H1 (cell line): ENCODE data around the gene AOPEP. TPM values are rescaled to one million over a fixed set of nuclear protein-coding genes. Genes with fewer than 3 reads are reported as not detected.

Source experiments
- CTCF ChIA-PET: fragments of 300-600 bp; sonication (Branson Sonifier 250); formaldehyde crosslinking; loops from one replicate; lab custom pipeline; 2021; ENCODE audit not compliant: partially characterized antibody; lab: Charles Lee
- POLR2A ChIA-PET: fragments of 300-600 bp; sonication (Branson Sonifier 250); formaldehyde crosslinking; loops from one replicate; lab custom pipeline; 2021; ENCODE audit warnings: inconsistent platforms; ENCODE audit not compliant: partially characterized antibody; lab: Charles Lee
- DNase-seq, 2 experiments: peaks; one replicate each; pipeline versions ENCODE4 v3.0.0 to v3.0.0-alpha.2; 2010 to 2022; ENCODE audit warnings: low spot score in 2 of 2, low read depth in 1 of 2, mixed read lengths in 1 of 2
- FAIRE-seq: peaks from 2 replicates; lab custom pipeline; 2011; peaks lifted over from hg19 to GRCh38; lab: Jason Lieb, UNC
- H2AFZ ChIP-seq: 2 replicates; pipeline ENCODE4 v1.8.1; 2012; ENCODE audit warnings: low read length, inconsistent platforms
- H2AK5ac ChIP-seq: 2 replicates; pipeline ENCODE4 v1.6.1; 2013; ENCODE audit warnings: low read depth, low read length
- H2BK120ac ChIP-seq: replicated peaks from 2 replicates; pipeline ENCODE3; 2013; ENCODE audit warnings: low read depth, low read length, inconsistent platforms
- H2BK12ac ChIP-seq: 2 replicates; pipeline ENCODE4 v1.6.1; 2013; ENCODE audit warnings: low read depth, low read length
- H2BK15ac ChIP-seq: 2 replicates; pipeline ENCODE4 v1.6.1; 2013; ENCODE audit warnings: low read length
- H2BK20ac ChIP-seq: 2 replicates; pipeline ENCODE4 v1.6.1; 2013; ENCODE audit warnings: low read length
- H2BK5ac ChIP-seq: 2 replicates; pipeline ENCODE4 v1.6.1; 2013; ENCODE audit warnings: low read depth, low read length
- H3K14ac ChIP-seq: 2 replicates; pipeline ENCODE4 v1.6.1; 2013; ENCODE audit warnings: inconsistent platforms; ENCODE audit not compliant: insufficient read length
- H3K18ac ChIP-seq: 2 replicates; pipeline ENCODE4 v1.6.1; 2013; ENCODE audit warnings: low read length; ENCODE audit errors: extremely low read depth
- H3K23ac ChIP-seq: 2 replicates; pipeline ENCODE4 v1.6.1; 2013; ENCODE audit warnings: inconsistent platforms; ENCODE audit not compliant: insufficient read length
- H3K23me2 ChIP-seq: 2 replicates; pipeline ENCODE4 v1.6.1; 2013; ENCODE audit warnings: low read depth, low read length
- H3K27ac ChIP-seq: 2 replicates; pipeline ENCODE4 v1.6.1; 2011; ENCODE audit warnings: low read depth, low read length, inconsistent platforms
- H3K27me3 ChIP-seq, 4 experiments: replicated peaks in 1 of 4; 1 replicate in 1 of 4; 2 replicates in 3 of 4; pipeline versions ENCODE4 v1.6.1 to v1.8.1; 2011 to 2013; ENCODE audit warnings: low read length in 3 of 4, mild to moderate bottlenecking in 3 of 4, inconsistent platforms in 2 of 4, mixed read lengths in 2 of 4, moderate library complexity in 1 of 4; ENCODE audit not compliant: control insufficient read depth in 3 of 4, insufficient read depth in 3 of 4; ENCODE audit errors: extremely low read depth in 1 of 4
- H3K36me3 ChIP-seq, 4 experiments: 2 replicates each; pipeline versions ENCODE4 v1.6.1 to v1.8.1; 2011 to 2013; ENCODE audit warnings: mild to moderate bottlenecking in 4 of 4, low read length in 3 of 4, moderate library complexity in 2 of 4, control low read depth in 1 of 4, inconsistent platforms in 1 of 4; ENCODE audit not compliant: insufficient read depth in 4 of 4, control insufficient read depth in 2 of 4
- H3K4ac ChIP-seq: replicated peaks from 2 replicates; pipeline ENCODE3; 2013; ENCODE audit warnings: low read length, low read depth, mixed read lengths, inconsistent platforms; ENCODE audit not compliant: insufficient read length
- H3K4me1 ChIP-seq, 4 experiments: replicated peaks in 1 of 4; 1 replicate in 1 of 4; 2 replicates in 3 of 4; pipeline versions ENCODE4 v1.6.1 to v1.8.1; 2011 to 2013; ENCODE audit warnings: low read length in 3 of 4, inconsistent platforms in 2 of 4, mixed read lengths in 1 of 4; ENCODE audit not compliant: insufficient read depth in 4 of 4, control insufficient read depth in 3 of 4
- H3K4me2 ChIP-seq, 2 experiments: 2 replicates each; pipeline versions ENCODE4 v1.6.1 to v1.8.1; 2011 to 2013; ENCODE audit warnings: low read depth in 2 of 2, low read length in 2 of 2, control low read depth in 1 of 2, inconsistent platforms in 1 of 2, mild to moderate bottlenecking in 1 of 2; ENCODE audit not compliant: insufficient read depth in 1 of 2
- H3K4me3 ChIP-seq, 4 experiments: fragments of 200-600, 300-600 bp in 1 of 4; sonication (generic), shearing (Covaris generic), sonication (Bioruptor Twin) in 1 of 4; 2 replicates each; pipeline versions ENCODE4 v1.5.1 to v1.8.1; 2011 to 2016; ENCODE audit warnings: low read length in 4 of 4, low read depth in 3 of 4, control low read depth in 2 of 4, inconsistent platforms in 2 of 4, mild to moderate bottlenecking in 2 of 4, mixed read lengths in 1 of 4, moderate library complexity in 1 of 4; ENCODE audit not compliant: insufficient read depth in 2 of 4; ENCODE audit errors: extremely low read depth in 1 of 4
- H3K56ac ChIP-seq: replicated peaks from 2 replicates; pipeline ENCODE3; 2013; ENCODE audit warnings: low read depth, mild to moderate bottlenecking, mixed read lengths, low read length, inconsistent platforms; ENCODE audit not compliant: insufficient read length
- H3K79me1 ChIP-seq: 2 replicates; pipeline ENCODE4 v1.6.1; 2013; ENCODE audit warnings: low read depth, low read length, control low read depth
- H3K79me2 ChIP-seq, 2 experiments: 2 replicates each; pipeline versions ENCODE4 v1.6.1 to v1.8.1; 2012 to 2013; ENCODE audit warnings: low read length in 2 of 2, mild to moderate bottlenecking in 2 of 2, inconsistent platforms in 1 of 2; ENCODE audit not compliant: insufficient read depth in 2 of 2, control insufficient read depth in 1 of 2
- H3K9ac ChIP-seq, 4 experiments: replicated peaks in 1 of 4; 1 replicate in 1 of 4; 2 replicates in 3 of 4; pipeline versions ENCODE4 v1.6.1 to v1.8.1; 2011 to 2013; ENCODE audit warnings: low read depth in 3 of 4, low read length in 3 of 4, control low read depth in 2 of 4, mild to moderate bottlenecking in 2 of 4, moderate library complexity in 2 of 4, inconsistent platforms in 1 of 4; ENCODE audit errors: extremely low read depth in 1 of 4
- H3K9me3 ChIP-seq, 2 experiments: 2 replicates each; pipeline versions ENCODE4 v1.6.1 to v1.8.1; 2012 to 2013; ENCODE audit warnings: mild to moderate bottlenecking in 2 of 2, moderate library complexity in 2 of 2, control low read depth in 1 of 2, inconsistent platforms in 1 of 2, low read depth in 1 of 2, low read length in 1 of 2, mixed read lengths in 1 of 2; ENCODE audit not compliant: insufficient read depth in 2 of 2
- H4K20me1 ChIP-seq, 2 experiments: replicated peaks in 1 of 2; 2 replicates each; pipeline versions ENCODE3 to v1.8.1; 2011 to 2013; ENCODE audit warnings: inconsistent platforms in 2 of 2, low read length in 2 of 2, mild to moderate bottlenecking in 1 of 2; ENCODE audit not compliant: insufficient read depth in 2 of 2, control insufficient read depth in 1 of 2
- H4K5ac ChIP-seq: 2 replicates; pipeline ENCODE4 v1.6.1; 2013; ENCODE audit warnings: low read length, low read depth, mixed read lengths, inconsistent platforms; ENCODE audit not compliant: insufficient read length
- H4K8ac ChIP-seq: 2 replicates; pipeline ENCODE4 v1.8.0; 2013; ENCODE audit warnings: mild to moderate bottlenecking, moderate library complexity, low read length, inconsistent platforms; ENCODE audit not compliant: insufficient read depth; ENCODE audit errors: extremely low read depth
- H4K91ac ChIP-seq: replicated peaks from 2 replicates; pipeline ENCODE3; 2013; ENCODE audit warnings: low read length, mixed read lengths, inconsistent platforms; ENCODE audit not compliant: insufficient read length
- CBX8 ChIP-seq: fragments of 300-800, 300-1000 bp; sonication (generic); IDR thresholded peaks from 2 replicates; pipeline ENCODE4 v1.7.1; 2016; ENCODE audit warnings: low read depth, low read length, borderline replicate concordance
- GABPA ChIP-seq: IDR thresholded peaks from 2 replicates; pipeline ENCODE4 v1.6.1; 2011; ENCODE audit warnings: mild to moderate bottlenecking, low read length, moderate library complexity, borderline replicate concordance; ENCODE audit not compliant: insufficient read depth
- HDAC6 ChIP-seq: IDR thresholded peaks from one replicate; pipeline ENCODE4 v1.7.1; 2012; ENCODE audit warnings: low read depth, mild to moderate bottlenecking, inconsistent platforms, low read length, moderate library complexity
- JUN ChIP-seq: IDR thresholded peaks from 2 replicates; pipeline ENCODE4 v1.6.1; 2011; ENCODE audit warnings: low read depth, mild to moderate bottlenecking, improper control_type of control experiment, low read length
- KDM5A ChIP-seq: fragments of 200-600 bp; IDR thresholded peaks from 2 replicates; pipeline ENCODE4 v1.7.1; 2012; ENCODE audit warnings: mild to moderate bottlenecking, low read length, inconsistent platforms, mixed read lengths
- RXRA ChIP-seq: IDR thresholded peaks from 2 replicates; pipeline ENCODE4 v1.6.1; 2011; ENCODE audit warnings: low read depth, mild to moderate bottlenecking, low read length, moderate library complexity; ENCODE audit not compliant: insufficient read depth
- SAP30 ChIP-seq: fragments of 300-600 bp; sonication (generic); IDR thresholded peaks from 2 replicates; pipeline ENCODE4 v1.7.1; 2012; ENCODE audit warnings: low read length, moderate library complexity, mild to moderate bottlenecking, inconsistent platforms; ENCODE audit not compliant: insufficient read depth, insufficient replicate concordance
- TAF1 ChIP-seq: IDR thresholded peaks from 2 replicates; pipeline ENCODE4 v1.6.1; 2011; ENCODE audit warnings: mild to moderate bottlenecking, low read depth, low read length
- TBP ChIP-seq: IDR thresholded peaks from 2 replicates; pipeline ENCODE4 v1.6.1; 2011; ENCODE audit warnings: low read depth, low read length, improper control_type of control experiment
- WGBS, 2 experiments: shearing (Covaris generic) in 1 of 2; methylation state at CpG; one replicate each; pipeline versions ENCODE4 v1.1.6 to v1.1.7; 2013 to 2015; ENCODE audit warnings: low lambda C conversion rate in 2 of 2, mixed read lengths in 2 of 2, inconsistent platforms in 1 of 2, low coverage in 1 of 2, missing lambda C conversion rate in 1 of 2; ENCODE audit not compliant: insufficient replicate concordance in 2 of 2, insufficient coverage in 1 of 2, insufficient read length in 1 of 2; ENCODE audit errors: extremely low coverage in 1 of 2, missing lambda C conversion rate in 1 of 2; 5-methylcytosine and 5-hydroxymethylcytosine counted together
- polyA plus RNA-seq, 7 experiments: library from polyadenylated mRNA; depleted of rRNA in 3 of 7; stranded (reverse) in 5 of 7; unstranded in 2 of 7; fragments of >200 nt in 5 of 7; fragments of 200-250 nt in 2 of 7; gene quantifications; 1 replicate in 5 of 7; 2 replicates in 1 of 7; 4 replicates in 1 of 7; pipeline versions ENCODE4 v1.2.1 to v1.2.3, GENCODE V29; 2011 to 2013; ENCODE audit warnings: missing spikeins in 2 of 7, mixed read lengths in 2 of 7
- total RNA-seq: library from RNA; stranded (reverse); fragmentation: NEBNext Ultra II Directional; extraction: Animal tissue kit (Norgen Biotek cat#: 25700); gene quantifications from 2 replicates; pipeline ENCODE4 v1.2.1, GENCODE V29; 2021
- TF ChIP-seq, protein P1 (sequence below): IDR thresholded peaks from 2 replicates; pipeline ENCODE4 v1.6.1; 2011; ENCODE audit warnings: low read depth, mild to moderate bottlenecking, low read length; ENCODE audit not compliant: insufficient read depth

The AOPEP gene
- total and polyA plus RNA-seq, 2 of the 8 experiments (the other 6 are each of a cell fraction or from before 2014, with no cell fraction given), result 6.1 to 14.3 TPM

DNA sequence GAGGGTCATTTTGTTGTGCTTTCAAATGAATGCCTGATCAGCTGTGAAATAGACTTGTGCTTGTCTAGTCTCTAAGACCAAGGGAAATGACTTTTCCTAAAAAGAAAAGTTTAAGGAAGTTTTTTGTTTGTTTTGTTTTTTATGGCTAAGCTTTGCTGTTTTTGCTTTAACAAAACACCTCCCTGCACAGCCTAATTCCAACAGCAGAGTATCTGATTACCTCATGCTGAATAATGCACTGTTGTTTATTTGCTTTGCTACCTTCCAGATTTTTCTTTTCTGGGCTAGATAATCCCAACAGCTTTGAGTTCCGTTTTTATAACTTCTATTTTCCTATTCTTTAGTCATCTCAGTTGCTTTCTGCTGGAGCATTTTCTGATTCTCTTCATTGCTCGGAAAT lies 95.8 kb downstream of the AOPEP start:
- no peak overlapping the region for H3K27ac ChIP-seq
- H2BK120ac ChIP-seq, result no peak overlapping the region
- no peak overlapping the region for H3K4me2 ChIP-seq
- H3K79me2 ChIP-seq, result no peaks in the 10 kb centered on the region
- H3K27me3 ChIP-seq, result peaks cover 0 to 16% (median 2%) of the 10 kb centered on the region in 4 experiments; a peak in 4 of 7 replicates
- H3K23me2 ChIP-seq, result no peaks in the 10 kb centered on the region; the same call in 1 of the 2 replicates
- H3K36me3 ChIP-seq, result no peaks in the 10 kb centered on the region; a peak in 2 of 8 replicates
- H2BK12ac ChIP-seq, result no peak overlapping the region
- H3K4me3 ChIP-seq, result no peak overlapping the region
- no peak overlapping the region for H3K9ac ChIP-seq
- no peak overlapping the region for H3K18ac ChIP-seq
- no peak overlapping the region for H4K91ac ChIP-seq
- FAIRE-seq, result no peak
- H4K20me1 ChIP-seq, result peaks cover 0 to 3% of the 10 kb centered on the region in 2 experiments
- H2BK20ac ChIP-seq, result no peak overlapping the region
- TF ChIP-seq GABPA (no peak), SAP30 (no peak), RXRA (no peak), JUN (no peak), KDM5A (no peak), HDAC6 (no peak), TBP (no peak), TAF1 (no peak), CBX8 (no peak)
- TF ChIP-seq, protein P1, sequence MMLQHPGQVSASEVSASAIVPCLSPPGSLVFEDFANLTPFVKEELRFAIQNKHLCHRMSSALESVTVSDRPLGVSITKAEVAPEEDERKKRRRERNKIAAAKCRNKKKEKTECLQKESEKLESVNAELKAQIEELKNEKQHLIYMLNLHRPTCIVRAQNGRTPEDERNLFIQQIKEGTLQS, result no peak
- no peak overlapping the region for H2BK5ac ChIP-seq
- H3K23ac ChIP-seq, result no peak overlapping the region
- H3K4me1 ChIP-seq, result peaks cover 9 to 13% (median 11%) of the 10 kb centered on the region in 4 experiments
- H2AFZ ChIP-seq, result no peak overlapping the region
- no peak overlapping the region for H3K56ac ChIP-seq
- CTCF ChIA-PET, result interaction anchor here (1.0 to 1.3 kb wide), 3 partner anchors 9 to 196 kb away, joined by 3 to 5 read pairs (median 5); no protein-coding TSS in a partner anchor
- POLR2A ChIA-PET, result no interaction called here
- no peak overlapping the region for H2AK5ac ChIP-seq
- no peaks in the 10 kb centered on the region for H3K9me3 ChIP-seq
- no peak overlapping the region for H3K14ac ChIP-seq
- H3K79me1 ChIP-seq, result no peaks in the 10 kb centered on the region
- H3K4ac ChIP-seq, result no peak overlapping the region
- WGBS, 2 experiments, result 68% methylated on average over 2 of the region's 2 CpGs; no CpG with 5 or more reads in 1 of the 2 experiments
- H4K8ac ChIP-seq, result no peak overlapping the region
- H4K5ac ChIP-seq, result no peak overlapping the region
- DNase-seq, result no peak
- no peak overlapping the region for H2BK15ac ChIP-seq
